NCI-H82 treated with DMSO at 0.1 percent for 48 hours (cell line): ENCODE data around the gene CHST9.
"Not testable (repeated sequence)": the region's sequence is repeated elsewhere in the genome, so short reads cannot be mapped to it uniquely, and the experiment has no call there.

Experiments used
- DNase-seq: peaks from one replicate; lab custom pipeline; 2025; ENCODE audit not compliant: unreplicated experiment; lab: John Stamatoyannopoulos, UW

The CHST9 gene

GRCh38 chr18:27108842-27109241 is 76.3 kb downstream of the CHST9 start:
- DNase-seq = no peak

GRCh38 chr18:27104743-27105142 is 80.4 kb downstream of the CHST9 start:
- DNase-seq = no peak

DNA sequence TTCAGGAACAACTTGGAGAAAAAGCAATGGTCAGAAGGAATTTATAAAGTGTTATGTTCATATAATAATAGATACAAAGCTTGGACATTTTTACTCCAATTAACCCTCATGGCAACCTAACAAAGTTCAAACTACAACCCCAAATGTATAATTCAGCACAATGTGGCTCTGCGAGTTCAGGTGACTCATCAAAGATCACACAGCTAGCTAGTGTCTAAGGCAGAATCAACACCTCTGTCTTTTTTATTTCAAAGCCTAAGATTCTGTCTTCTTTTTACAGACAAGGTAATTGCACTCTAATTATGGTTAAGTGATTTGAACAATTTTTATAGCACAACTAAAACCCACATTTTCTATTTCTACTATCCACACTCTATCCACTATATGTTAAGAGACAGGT is 90.5 kb downstream of the CHST9 start:
- no peak for DNase-seq

DNA sequence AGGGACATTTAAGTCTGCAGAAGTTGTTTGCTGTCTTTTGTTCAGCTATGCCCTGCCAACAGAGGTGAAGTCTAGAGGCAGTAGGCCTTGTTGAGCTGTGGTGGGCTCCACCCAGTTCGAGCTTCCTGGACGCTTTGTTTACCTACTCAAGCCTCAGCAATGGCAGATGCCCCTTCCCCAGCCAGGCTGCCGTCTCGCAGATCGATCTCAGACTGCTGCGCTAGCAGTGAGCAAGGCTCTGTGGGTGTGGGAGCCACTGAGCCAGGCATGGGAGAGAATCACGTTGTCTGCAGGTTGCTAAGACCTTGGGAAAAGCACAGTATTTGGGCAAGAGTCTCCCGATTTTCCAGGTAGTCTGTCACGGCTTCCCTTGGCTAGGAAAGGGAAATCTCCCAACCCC is 91.8 kb downstream of the CHST9 start:
- not testable (repeated sequence) for DNase-seq

DNA sequence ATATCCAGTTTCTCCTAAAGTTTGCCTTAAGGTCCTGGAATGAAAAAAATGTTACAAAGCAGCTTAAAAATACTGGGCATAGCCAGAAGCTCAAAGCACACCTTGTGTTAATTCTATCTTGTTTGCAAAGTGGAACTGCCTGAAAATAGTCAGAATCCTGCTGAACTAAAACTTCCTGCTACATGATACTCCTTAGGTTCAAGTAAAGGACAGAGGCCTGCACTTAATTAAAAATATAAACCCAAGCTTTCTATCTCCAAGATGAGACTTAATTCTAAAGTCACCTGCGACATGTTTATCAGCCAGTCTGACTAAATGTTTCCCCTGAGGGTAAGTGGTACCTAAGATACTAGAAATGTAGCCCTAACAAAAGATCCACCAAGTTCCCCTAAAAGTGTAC is 103.4 kb downstream of the CHST9 start:
- no peak for DNase-seq

GRCh38 chr18:27075828-27076227 is 109.3 kb downstream of the CHST9 start:
- no peak for DNase-seq

GRCh38 chr18:27073404-27073830 is 111.7 kb downstream of the CHST9 start:
- DNase-seq = no peak

- no peak for DNase-seq
Measured at GRCh38 chr18:27064673-27065072, 120.4 kb downstream of the CHST9 start.

DNA sequence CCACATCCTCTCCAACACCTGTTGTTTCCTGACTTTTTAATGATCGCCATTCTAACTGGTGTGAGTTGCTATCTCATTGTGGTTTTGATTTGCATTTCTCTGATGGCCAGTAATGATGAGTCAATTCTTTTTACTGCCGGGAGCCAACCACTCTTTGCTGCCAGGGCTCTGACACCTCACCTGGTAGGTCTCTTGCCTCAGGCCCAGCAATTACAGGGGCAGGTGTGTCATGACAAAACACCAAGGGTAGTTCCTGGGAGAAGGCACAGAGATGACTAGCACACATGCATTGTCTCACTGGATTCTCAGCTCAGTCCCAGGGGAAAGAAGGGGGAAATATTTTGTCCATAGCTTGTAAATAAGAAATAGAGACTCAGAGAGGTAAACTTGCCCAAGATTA is 122.3 kb downstream of the CHST9 start:
- DNase-seq = no peak

DNA sequence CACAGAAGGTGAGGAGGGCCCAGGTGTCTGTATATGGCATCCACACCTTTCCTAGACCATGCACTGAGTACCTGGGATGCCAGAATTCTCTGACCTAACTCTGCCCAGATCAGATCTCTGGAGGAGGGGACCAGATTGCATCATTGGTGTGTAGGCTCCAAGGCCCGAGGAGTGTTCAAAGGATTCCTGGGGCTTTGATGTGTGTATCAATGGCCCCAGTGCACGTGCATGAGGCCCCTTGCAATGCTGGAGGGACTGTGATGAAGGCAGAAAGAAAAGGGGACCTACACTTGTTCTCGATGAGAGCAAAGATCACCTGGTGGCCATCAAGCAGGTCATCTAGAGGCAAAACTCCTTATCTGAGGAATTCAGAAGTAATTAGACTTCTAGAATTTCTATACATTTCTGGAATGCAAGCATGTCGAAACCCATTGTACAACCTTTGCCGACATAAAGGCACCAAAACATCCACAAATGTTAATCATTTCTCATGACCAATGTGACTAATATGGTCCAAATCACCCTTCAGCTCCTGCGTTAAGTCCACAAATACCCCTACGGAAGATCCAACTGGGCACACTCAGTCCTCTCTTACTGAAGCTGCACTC is 123.5 kb downstream of the CHST9 start:
- no peak for DNase-seq

- no peak for DNase-seq
Measured at GRCh38 chr18:27057519-27058234, 127.4 kb downstream of the CHST9 start.

DNA sequence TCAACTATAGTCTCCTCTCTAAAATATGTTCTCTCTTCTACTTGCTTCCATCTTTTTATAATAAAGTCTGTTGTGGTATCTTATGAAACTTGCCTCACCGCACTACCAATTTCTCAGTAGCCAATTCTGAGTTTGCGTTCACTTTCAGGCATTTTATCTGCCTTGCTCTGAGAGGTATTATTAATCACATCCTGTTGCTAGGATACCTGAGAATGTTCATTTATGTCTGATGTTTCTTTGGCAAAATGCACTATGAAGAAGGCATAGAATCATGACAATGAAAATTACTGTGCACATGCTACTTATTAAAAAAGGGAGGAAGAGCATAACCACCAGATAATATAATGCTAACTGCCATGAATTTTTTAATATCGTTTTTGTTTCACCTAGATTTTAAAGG is 130.2 kb downstream of the CHST9 start:
- no peak for DNase-seq

- no peak for DNase-seq
Measured at GRCh38 chr18:27049969-27050368, 135.1 kb downstream of the CHST9 start.

DNA sequence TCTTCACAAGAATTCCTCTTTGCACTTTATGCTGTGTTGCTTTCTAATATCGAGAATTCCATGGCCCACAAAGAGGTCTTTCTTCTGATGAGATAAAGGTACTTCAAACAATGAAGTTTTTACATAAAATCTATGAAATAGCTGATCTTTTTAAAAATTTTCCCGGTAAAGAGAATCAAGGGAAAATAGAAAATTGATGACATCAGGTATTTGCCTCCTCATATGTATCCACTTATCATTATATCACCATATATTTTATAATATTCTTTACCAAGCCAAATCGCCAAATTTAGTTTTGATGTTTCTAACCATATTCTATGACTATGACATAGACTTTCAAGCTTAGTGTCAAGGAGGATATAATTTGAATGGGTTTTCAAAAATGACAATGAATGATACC is 139.8 kb downstream of the CHST9 start:
- no peak for DNase-seq

- DNase-seq = no peak
Measured at GRCh38 chr18:27042177-27042576, 142.9 kb downstream of the CHST9 start.

- DNase-seq = no peak
Measured at GRCh38 chr18:27040796-27041195, 144.3 kb downstream of the CHST9 start.

GRCh38 chr18:27033722-27034121 is 151.4 kb downstream of the CHST9 start:
- no peak for DNase-seq

GRCh38 chr18:27030421-27030820 is 154.7 kb downstream of the CHST9 start:
- DNase-seq = no peak

DNA sequence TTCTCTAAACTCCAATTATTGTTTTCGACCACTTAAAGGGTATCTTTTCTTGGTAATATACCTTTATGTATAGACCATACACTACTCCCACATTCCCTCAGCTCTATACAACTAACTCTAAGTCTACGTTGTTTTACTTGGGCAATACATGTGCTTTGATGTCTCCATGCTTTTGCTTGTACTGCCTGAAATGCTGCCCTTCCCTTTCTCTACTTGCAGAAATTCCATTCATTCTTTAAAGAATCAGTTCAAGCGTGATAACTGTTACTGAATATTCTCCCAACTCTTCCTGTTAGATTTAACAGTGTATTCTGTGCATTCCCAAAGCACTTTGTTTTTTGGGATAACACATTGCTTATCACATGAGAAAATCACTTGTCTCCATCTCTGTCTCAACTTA is 162.6 kb downstream of the CHST9 start:
- DNase-seq = no peak

DNA sequence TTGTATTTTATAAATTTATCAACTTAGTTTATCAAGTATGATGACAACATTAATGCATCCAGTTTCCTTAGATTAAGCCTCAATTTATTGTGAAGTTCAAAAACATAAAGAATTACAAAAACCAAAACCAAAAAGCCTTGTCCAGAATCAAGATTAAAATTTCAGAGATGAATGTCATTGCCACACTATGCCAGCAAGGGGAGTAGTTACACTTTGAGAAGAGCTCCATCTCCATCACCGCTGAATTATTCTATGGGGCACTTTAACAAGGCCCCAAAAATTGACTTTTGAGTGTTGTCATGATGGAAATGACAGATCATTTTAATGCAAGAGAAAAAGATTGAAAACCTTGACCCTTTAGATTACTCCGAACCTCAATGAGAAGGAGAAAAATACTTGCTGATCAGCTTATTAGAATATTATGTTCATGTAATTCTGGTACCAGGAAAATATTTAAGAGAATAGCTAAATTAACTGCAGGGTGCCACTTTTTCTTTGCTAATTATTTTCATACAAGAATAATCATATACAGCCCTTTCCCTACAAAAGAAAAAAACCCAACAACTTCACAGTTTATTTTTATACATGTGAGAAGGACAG is 167.1 kb downstream of the CHST9 start:
- DNase-seq = no peak

GRCh38 chr18:27014841-27015240 is 170.3 kb downstream of the CHST9 start:
- no peak for DNase-seq

GRCh38 chr18:27010784-27011183 is 174.3 kb downstream of the CHST9 start:
- DNase-seq = no peak

DNA sequence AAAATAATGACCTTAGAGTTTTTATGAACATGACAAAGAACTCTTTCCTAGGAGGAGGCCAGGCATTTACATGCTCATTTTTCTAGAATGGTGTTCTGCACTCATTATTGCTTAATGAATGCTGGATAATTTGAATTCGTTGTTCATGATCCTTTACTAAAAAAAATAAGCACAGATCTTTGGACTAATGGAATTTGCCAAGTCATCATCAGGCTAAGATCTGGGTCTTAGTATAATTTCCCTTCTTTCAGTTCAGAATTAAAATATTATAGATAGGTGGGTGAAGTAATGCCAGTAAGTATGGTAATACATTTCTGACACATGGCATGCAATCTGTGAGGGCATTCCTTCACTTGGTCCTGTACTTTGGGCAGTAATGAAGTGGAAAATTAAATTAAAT is 175.8 kb downstream of the CHST9 start:
- no peak for DNase-seq
